GM12864 (cell line): ENCODE results near the gene PDP2.

Experiments used
- DNase-seq: peaks from one replicate; pipeline ENCODE4 v3.0.0-alpha.2; 2011; ENCODE audit warnings: low read depth
- H3K4me3 ChIP-seq: 2 replicates; pipeline ENCODE4 v1.5.1; 2011; ENCODE audit warnings: mild to moderate bottlenecking, low read depth, low read length, control low read depth
- TF ChIP-seq, protein P1 (sequence below): IDR thresholded peaks from 2 replicates; pipeline ENCODE4 v1.5.1; 2011; ENCODE audit warnings: low read depth, mild to moderate bottlenecking, moderate library complexity, low read length, control low read depth, inconsistent platforms; ENCODE audit errors: missing control alignments

PDP2 gene

DNA sequence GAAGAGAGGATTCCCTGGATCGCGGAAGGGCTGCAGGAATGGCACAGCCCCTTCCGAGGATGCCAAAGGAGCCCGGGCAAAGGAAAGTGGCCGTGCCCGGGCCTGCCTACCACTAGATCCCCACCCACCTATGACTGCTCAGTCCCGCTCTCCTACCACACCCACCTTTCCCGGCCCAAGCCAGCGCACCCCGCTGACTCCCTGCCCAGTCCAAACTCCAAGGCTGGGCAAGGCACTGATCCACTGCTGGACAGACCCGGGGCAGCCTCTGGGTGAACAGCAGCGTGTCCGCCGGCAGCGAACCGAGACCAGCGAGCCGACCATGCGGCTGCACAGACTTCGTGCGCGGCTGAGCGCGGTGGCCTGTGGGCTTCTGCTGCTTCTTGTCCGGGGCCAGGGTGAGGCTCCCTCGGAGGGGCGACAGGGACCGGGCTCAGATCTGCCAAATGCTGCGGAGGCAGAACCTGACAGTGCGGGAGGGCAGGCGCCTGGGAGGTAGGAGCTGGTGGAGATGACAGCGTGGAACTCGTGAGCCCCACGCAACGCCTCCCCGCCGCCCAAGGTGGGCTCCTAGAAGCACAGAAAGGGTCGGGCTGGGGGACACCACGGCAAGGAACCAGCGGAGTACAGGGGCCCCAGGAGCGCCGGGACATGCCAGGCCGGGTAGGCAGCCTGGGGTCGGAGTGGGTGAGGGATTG lies 55.1 kb downstream of the PDP2 start, which contains the start of gene CES2:
Gene CES2, plus strand, starts transcription at position 203 of the 698 bp plus-strand sequence. Its CDS starts 120 bp downstream, at position 323.
- peak within 1 kb of the TSS; percentile 97 for H3K4me3 ChIP-seq
- no peak for DNase-seq
- TF ChIP-seq, protein P1, sequence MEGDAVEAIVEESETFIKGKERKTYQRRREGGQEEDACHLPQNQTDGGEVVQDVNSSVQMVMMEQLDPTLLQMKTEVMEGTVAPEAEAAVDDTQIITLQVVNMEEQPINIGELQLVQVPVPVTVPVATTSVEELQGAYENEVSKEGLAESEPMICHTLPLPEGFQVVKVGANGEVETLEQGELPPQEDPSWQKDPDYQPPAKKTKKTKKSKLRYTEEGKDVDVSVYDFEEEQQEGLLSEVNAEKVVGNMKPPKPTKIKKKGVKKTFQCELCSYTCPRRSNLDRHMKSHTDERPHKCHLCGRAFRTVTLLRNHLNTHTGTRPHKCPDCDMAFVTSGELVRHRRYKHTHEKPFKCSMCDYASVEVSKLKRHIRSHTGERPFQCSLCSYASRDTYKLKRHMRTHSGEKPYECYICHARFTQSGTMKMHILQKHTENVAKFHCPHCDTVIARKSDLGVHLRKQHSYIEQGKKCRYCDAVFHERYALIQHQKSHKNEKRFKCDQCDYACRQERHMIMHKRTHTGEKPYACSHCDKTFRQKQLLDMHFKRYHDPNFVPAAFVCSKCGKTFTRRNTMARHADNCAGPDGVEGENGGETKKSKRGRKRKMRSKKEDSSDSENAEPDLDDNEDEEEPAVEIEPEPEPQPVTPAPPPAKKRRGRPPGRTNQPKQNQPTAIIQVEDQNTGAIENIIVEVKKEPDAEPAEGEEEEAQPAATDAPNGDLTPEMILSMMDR: no peak

DNA sequence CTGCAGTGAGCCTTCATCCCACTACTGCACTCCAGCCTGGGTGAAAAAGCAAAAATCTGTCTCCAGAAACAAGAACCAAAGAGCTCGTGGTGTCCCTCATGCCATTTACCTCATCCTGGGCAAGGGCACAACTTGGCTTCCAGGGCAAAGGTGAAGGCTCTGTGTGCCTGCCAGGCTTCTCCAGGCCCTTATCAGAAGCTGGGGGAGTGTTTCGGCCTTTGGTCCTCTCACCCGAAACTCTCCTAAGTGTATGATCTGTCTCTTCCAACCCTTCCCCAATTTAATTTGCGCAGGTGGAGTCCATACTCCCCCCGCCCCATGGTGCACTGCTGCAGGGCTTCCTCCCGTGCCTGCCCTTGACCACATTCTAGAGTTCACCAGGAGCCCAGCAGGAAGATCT lies 56.1 kb downstream of the PDP2 start:
- no peak for DNase-seq
- TF ChIP-seq, protein P1: no peak
- no peak overlapping the region for H3K4me3 ChIP-seq

DNA sequence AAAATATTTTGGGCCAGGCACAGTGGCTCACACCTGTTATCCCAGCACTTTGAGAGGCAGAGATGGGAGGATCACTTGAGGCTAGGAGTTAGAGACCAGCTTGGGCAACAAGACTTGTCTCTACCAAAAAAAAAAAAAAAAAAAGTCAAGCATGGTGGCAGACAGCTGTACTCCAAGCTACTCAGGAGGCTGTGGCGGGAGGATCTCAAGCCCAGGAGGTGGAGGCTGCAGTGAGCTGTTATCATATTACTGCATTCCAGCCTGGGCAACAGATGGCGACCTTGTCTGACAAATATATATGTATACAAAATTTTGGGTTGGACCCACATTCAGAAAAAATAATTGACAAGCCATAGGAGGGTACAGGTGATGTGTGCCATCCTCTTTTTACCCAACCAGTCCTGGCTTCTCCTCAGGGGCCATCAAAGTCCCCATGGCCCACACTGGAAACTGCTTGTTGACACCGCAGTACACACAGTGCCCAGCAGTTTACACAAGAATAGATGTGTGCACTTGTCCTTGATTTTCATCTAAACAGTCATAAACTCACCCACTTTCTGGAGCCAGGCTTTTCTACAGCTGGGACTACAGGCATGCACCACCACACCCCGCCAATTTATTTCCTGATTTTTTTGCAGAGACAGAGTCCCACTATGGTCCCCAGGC lies 56.7 kb downstream of the PDP2 start:
- TF ChIP-seq, protein P1: peak; percentile 10
- no peak overlapping the region for H3K4me3 ChIP-seq
- DNase-seq: no peak

DNA sequence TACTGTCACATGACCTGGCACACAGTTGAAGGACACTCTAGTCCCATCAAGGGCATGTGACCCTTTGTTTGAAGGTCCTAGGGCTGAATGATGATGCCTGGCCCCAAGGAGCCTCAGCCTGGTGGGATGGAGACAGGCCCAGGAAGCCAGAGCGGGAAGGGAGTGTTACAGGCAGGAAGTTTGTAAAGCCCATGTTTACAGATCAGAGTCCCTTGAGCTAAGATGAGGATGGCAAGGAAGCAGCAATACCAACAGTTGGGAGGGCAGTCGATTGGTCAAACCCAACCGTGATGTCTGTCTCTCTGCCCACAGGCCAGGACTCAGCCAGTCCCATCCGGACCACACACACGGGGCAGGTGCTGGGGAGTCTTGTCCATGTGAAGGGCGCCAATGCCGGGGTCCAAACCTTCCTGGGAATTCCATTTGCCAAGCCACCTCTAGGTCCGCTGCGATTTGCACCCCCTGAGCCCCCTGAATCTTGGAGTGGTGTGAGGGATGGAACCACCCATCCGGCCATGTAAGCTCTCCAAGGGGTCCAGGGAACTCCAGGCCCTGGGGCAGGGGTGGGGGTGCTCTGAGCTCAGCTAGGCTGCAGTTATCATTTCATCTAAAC lies 57.5 kb downstream of the PDP2 start:
- TF ChIP-seq, protein P1: no peak
- DNase-seq: no peak
- H3K4me3 ChIP-seq: no peak overlapping the region

DNA sequence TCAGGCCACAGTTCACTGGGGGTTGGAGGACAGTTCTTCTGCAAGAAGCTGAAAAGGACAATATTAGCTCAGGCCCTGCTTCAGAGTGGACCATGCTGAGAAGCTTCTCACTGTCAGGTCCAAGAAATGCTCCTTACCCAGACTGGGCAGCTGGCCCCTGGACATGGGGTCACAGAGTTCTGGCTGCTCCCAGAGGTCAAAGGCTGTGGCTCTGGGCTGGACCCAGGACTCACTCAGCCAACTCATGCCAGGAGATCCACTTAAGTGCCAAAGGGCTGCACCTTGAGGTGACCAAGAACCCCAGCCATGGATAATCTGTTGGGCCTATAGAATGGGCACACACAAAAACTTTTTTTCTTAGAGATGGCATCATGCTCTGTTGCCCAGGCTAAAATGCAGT lies 59.1 kb downstream of the PDP2 start:
- H3K4me3 ChIP-seq: no peak overlapping the region
- TF ChIP-seq, protein P1: no peak
- DNase-seq: no peak

DNA sequence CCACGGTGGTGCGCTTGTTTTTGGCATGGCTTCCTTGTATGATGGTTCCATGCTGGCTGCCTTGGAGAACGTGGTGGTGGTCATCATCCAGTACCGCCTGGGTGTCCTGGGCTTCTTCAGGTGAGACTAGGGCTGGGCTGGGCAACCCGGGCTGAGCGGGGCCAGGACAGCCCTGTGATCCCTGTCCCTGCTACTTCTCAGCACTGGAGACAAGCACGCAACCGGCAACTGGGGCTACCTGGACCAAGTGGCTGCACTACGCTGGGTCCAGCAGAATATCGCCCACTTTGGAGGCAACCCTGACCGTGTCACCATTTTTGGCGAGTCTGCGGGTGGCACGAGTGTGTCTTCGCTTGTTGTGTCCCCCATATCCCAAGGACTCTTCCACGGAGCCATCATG lies 59.9 kb downstream of the PDP2 start:
- TF ChIP-seq, protein P1: no peak
- H3K4me3 ChIP-seq: no peak overlapping the region
- no peak for DNase-seq
